DMS114 treated with DMSO at 0.1 percent for 48 hours (cell line): ENCODE results near the gene CYSRT1.

Experiments
- DNase-seq: peaks from one replicate; lab custom pipeline; 2025; ENCODE audit not compliant: unreplicated experiment; lab: John Stamatoyannopoulos, UW

The CYSRT1 gene

GRCh38 chr9:137224830-137225694 is at the start of gene CYSRT1:
TSS of gene CYSRT1 (plus strand) at chr9:137225174. CDS start at chr9:137225622, 448 bp downstream.
- DNase-seq, result no peak

- no peak for DNase-seq
Observed at GRCh38 chr9:137175345-137175961, 49.5 kb upstream of the CYSRT1 start.

GRCh38 chr9:137176302-137177182 is 48.4 kb upstream of the CYSRT1 start:
- peak; percentile 29 for DNase-seq

- no peak for DNase-seq
Observed at GRCh38 chr9:137178201-137178938, 46.6 kb upstream of the CYSRT1 start.

GRCh38 chr9:137178939-137179630 is 45.9 kb upstream of the CYSRT1 start:
- no peak for DNase-seq

GRCh38 chr9:137179761-137180160 is 45.2 kb upstream of the CYSRT1 start:
- no peak for DNase-seq

GRCh38 chr9:137180491-137180890 is 44.5 kb upstream of the CYSRT1 start:
- no peak for DNase-seq

- DNase-seq, result no peak
Observed at GRCh38 chr9:137181680-137182079, 43.3 kb upstream of the CYSRT1 start.

GRCh38 chr9:137182836-137183235 is 42.1 kb upstream of the CYSRT1 start:
- DNase-seq, result no peak

GRCh38 chr9:137183980-137184595 is 40.9 kb upstream of the CYSRT1 start:
- no peak for DNase-seq

- no peak for DNase-seq
Observed at GRCh38 chr9:137184881-137185660, 39.9 kb upstream of the CYSRT1 start.

- DNase-seq, result no peak
Observed at GRCh38 chr9:137185921-137186320, 39.1 kb upstream of the CYSRT1 start.

- no peak for DNase-seq
Observed at GRCh38 chr9:137186385-137186784, 38.6 kb upstream of the CYSRT1 start.

- no peak for DNase-seq
Observed at GRCh38 chr9:137187386-137187785, 37.6 kb upstream of the CYSRT1 start.

GRCh38 chr9:137188086-137188489 is 36.9 kb upstream of the CYSRT1 start:
- DNase-seq, result no peak

GRCh38 chr9:137188490-137189296 is 36.3 kb upstream of the CYSRT1 start, which contains the start of the genes ANAPC2 and SSNA1:
TSS of gene ANAPC2 (minus strand) at chr9:137188560. CDS start at chr9:137188532, 28 bp downstream.
TSS of gene SSNA1 (plus strand) at chr9:137188676. CDS start at chr9:137188727, 51 bp downstream.
- peak; percentile 61 for DNase-seq

GRCh38 chr9:137189297-137190295 is 35.4 kb upstream of the CYSRT1 start:
- no peak for DNase-seq
